ENCODE data around the gene AFF3.

DNA sequence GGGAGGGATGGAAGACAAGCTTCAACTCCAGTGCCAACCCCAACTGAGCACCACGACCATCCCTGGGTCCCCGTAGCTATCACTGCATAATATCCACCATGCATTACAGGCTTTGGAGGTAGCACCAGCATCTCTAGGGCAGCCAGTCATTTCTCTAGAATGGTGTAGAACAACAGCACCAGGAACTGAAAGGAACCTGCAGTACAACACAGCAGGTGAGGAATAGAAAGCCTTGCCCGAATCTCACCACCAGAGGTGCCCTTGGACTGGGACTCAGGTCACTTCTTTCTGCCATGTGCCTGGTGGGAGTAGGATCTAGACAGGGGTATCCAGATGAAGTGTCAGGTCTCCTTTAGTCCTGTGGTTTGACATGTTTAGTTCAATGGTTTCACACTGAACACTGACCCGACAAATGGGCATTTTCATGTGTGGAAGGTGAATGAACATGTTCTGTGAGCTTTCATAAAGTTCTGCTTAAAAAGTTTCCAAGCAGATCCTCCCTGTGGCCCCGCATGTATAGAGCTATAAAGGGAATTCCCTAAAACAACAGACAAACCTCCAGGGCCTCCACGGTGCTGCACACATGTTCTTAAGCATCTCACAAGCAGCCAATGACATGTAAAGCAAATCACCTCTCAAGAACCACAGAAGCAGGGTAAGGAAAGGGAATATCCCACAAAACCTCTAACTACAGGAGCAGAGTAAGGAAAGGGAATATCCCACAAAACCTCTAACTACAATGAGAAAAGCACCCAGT lies 208.3 kb downstream of the AFF3 start:
- TF ChIP-seq, protein P1, sequence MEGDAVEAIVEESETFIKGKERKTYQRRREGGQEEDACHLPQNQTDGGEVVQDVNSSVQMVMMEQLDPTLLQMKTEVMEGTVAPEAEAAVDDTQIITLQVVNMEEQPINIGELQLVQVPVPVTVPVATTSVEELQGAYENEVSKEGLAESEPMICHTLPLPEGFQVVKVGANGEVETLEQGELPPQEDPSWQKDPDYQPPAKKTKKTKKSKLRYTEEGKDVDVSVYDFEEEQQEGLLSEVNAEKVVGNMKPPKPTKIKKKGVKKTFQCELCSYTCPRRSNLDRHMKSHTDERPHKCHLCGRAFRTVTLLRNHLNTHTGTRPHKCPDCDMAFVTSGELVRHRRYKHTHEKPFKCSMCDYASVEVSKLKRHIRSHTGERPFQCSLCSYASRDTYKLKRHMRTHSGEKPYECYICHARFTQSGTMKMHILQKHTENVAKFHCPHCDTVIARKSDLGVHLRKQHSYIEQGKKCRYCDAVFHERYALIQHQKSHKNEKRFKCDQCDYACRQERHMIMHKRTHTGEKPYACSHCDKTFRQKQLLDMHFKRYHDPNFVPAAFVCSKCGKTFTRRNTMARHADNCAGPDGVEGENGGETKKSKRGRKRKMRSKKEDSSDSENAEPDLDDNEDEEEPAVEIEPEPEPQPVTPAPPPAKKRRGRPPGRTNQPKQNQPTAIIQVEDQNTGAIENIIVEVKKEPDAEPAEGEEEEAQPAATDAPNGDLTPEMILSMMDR (IDR thresholded peaks at IDR 0.05; ENCODE audit: poor library complexity), result no peak
- TF ChIP-seq EZH2 (IDR thresholded peaks at IDR 0.05; ENCODE audit: borderline replicate concordance) (no peak), EZH2phosphoT487 (IDR thresholded peaks at IDR 0.05; ENCODE audit: low read depth, severe bottlenecking, unreplicated experiment) (no peak)

Measured in hepatocyte (in vitro differentiated cells).